GM13976 (cell line): ENCODE measurements around the gene CIB4.
"Not testable (repeated sequence)": the region's sequence is repeated elsewhere in the genome, so short reads cannot be mapped to it uniquely, and the experiment has no call there.

ENCODE experiments used
- DNase-seq: peaks from one replicate; pipeline ENCODE4 v3.0.0; 2012; ENCODE audit warnings: low spot score
- in situ Hi-C: fragments of 300-500 bp; cut with MboI; formaldehyde crosslinking; loops from one replicate; pipeline ENCODE4 v1.12.0; 2022; ENCODE audit warnings: low sequenced_read_pairs, mixed read lengths, inconsistent platforms; ENCODE audit not compliant: unreplicated experiment
- TF ChIP-seq, protein P1 (sequence below): IDR thresholded peaks from 2 replicates; pipeline ENCODE4 v1.5.1; 2012; ENCODE audit warnings: borderline replicate concordance, mild to moderate bottlenecking; ENCODE audit not compliant: insufficient read depth; ENCODE audit errors: extremely low read depth, missing control alignments, control extremely low read depth

Gene CIB4

DNA sequence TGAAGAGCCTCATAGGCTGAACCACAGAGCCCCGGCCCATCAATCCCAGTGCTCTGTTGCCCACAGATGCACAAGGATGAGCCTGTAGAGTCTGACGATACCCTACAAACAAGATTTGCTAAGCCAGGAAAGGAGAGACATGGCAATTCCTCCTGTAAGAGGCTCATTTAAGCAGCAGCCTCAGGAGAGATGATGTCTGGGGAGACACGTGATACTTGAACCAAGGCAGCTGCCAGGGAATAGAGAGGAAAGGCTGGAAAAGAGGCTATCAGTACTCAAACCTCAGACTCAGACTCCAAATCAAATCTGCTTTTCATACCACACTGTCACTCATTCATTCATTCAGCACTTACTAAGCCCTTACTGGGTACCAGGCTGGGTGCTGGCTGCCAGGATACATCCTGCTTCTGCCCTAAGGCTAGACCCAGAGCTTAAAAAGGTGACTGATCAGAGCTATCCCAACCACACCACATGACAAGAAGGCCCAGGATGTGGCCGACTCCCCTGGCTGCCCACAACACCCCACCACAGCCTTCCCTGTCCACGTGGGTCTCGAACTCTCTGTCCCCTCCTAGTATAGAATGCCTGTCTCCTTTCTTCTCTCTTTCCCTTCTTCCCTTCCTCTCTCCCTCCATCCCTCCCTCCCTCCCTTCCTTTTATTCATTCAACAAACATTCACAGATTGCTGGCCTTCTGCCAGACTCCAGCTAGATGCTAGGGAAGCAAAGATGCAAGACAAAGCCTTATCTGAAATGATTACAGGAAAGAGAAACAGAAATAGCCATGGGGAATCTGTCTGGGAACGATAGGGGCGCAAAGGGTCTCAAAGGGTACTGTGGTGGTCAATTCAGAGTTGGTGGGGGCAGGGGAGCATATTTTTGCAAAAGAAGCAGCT is 27.9 kb upstream of the CIB4 start:
- TF ChIP-seq, protein P1, sequence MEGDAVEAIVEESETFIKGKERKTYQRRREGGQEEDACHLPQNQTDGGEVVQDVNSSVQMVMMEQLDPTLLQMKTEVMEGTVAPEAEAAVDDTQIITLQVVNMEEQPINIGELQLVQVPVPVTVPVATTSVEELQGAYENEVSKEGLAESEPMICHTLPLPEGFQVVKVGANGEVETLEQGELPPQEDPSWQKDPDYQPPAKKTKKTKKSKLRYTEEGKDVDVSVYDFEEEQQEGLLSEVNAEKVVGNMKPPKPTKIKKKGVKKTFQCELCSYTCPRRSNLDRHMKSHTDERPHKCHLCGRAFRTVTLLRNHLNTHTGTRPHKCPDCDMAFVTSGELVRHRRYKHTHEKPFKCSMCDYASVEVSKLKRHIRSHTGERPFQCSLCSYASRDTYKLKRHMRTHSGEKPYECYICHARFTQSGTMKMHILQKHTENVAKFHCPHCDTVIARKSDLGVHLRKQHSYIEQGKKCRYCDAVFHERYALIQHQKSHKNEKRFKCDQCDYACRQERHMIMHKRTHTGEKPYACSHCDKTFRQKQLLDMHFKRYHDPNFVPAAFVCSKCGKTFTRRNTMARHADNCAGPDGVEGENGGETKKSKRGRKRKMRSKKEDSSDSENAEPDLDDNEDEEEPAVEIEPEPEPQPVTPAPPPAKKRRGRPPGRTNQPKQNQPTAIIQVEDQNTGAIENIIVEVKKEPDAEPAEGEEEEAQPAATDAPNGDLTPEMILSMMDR, result no peak
- no peak for DNase-seq
- in situ Hi-C loops, result no loop called here

DNA sequence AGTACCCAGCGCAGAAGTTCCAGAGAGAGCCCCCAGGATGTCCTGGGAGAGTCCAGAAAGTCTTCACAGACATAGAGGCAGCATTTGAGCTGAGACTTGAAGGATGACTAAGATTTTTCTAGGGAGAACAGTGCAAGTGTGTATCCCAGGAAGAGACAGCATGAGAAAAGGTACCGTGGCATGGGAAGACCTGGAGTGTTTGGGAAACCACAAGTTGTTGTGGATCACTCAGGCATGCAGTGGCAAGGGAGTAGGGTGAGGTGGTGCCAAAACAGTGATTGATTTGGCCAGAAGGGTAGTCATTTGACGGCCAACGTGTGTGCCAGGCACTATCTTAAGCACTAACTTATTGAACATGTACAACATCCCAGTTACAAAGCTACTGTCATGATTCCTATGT is 26.9 kb upstream of the CIB4 start:
- TF ChIP-seq, protein P1, result no peak
- in situ Hi-C loops, result no loop called here
- no peak for DNase-seq

DNA sequence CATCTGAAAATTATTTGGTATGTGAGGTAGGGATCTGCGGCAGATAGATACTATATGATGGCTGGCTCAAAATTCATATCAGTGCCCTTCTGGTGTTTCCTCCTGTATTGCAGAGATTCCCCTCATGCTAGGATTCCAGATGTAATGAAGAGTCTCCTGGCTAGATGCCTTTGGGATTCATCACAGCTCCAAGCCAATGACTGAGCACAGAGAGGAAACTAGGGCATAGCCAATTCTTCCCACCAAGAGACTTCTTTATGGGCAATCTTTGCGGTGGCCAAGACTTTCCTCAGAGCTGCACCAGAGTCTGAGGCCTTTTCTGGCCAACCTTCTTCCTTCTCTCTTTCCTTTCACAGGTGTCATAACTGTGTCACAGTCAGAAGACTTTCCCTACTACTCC is 25.5 kb upstream of the CIB4 start:
- TF ChIP-seq, protein P1, result no peak
- in situ Hi-C loops, result no loop called here
- DNase-seq, result no peak

DNA sequence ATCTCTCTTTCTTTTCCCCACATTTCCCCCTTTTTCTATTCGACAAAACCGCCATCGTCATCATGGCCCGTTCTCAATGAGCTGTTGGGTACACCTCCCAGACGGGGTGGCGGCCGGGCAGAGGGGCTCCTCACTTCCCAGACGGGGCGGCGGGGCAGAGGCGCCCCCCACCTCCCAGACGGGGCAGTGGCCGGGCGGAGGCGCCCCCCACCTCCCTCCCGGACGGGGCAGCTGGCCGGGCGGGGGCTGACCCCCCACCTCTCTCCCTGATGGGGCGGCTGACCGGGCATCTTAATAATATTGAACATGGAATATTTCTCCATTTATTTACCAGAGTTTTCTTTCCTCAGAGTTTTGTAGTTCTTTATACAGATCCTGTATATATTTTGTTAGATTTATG is 24.1 kb upstream of the CIB4 start:
- in situ Hi-C loops, DNase-seq: not testable (repeated sequence)

DNA sequence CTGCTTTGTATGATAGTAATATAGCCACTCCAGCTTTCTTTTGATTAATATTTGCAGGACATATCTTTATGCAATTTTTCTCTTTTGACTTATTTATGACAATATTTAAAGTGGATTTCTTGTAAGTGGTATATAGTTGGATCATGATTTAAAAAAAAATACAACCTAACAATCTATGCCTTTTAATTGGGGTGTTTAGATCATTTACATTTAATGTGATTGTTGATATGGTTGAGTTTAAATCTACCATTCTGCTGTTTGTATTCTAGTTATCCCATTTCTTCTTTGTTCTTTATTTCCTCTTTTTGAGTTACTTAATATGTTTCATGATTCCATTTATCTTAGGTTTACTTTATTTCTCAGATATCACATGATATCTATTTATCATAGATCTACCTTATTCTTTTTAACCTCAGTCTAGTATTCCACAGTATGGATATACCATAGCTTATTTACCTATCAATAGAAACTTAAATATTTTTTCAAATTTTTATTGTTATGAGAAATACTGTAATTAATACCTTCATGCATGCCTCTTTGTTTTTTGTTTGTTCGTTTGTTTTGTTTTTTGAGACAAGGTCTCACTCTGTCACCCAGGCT is 19.3 kb upstream of the CIB4 start:
- TF ChIP-seq, protein P1, result no peak
- no peak for DNase-seq
- in situ Hi-C loops, result no loop called here

DNA sequence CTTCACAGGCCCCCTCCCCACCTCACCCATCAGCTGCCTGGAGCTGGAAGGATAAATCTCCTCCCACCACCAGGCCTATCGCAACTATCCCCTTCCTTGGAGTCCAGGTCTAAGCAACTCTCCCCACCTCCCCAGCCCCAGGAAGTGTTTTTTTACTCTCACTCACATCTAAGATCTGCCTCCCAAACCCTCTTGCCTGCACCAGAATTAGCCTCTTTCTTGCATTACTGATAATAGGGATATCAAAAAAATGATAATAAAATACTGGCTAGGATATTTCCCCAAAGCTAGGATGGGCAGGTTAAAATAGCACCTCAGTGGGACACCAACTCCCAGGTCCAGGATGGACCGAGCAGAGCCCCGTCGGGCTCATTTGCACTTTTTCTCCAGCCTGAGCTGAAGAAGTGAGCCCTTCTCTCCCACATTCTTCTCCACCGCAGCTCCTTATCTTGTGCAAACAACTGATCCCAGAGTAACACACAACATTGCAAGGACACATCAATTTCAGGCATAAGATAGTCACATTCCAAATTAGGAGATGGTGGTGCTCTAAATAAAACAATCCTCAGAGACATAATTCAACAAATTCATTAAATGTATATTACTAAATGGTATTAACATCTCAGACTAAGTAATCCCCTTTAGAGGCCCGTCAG is 17.7 kb upstream of the CIB4 start:
- in situ Hi-C loops, result no loop called here
- no peak for DNase-seq
- TF ChIP-seq, protein P1, result no peak

DNA sequence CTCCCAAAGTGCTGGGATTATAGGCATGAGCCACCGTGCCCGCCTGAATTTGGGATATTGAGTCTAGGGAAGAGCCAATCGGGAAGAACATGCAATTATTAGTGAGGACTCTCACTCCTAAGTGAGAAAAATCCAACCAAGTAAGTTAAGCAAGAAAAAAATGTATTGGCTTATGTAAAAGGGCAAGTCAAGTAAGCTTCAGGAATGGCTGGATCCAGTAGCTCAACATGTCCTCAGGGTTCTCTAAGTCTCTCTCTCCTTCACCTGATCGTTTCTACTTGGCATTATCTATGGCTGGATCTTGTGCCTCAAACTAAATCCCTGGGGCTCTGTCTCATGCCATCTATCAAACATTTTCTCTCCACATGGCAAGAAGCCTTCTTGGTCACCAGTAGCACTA is 16.1 kb upstream of the CIB4 start:
- no peak for DNase-seq
- in situ Hi-C loops, result no loop called here
- TF ChIP-seq, protein P1, result no peak
